ENCODE measurements around the gene ABHD8. TPM values are rescaled to one million over a fixed set of nuclear protein-coding genes. Genes with fewer than 3 reads are reported as not detected.

The ABHD8 gene
- total and polyA plus RNA-seq, 2 of the 4 experiments (the other 2 are of a cell fraction) = 3.9 to 10.2 TPM

GRCh38 chr19:17319473-17320238 lies 16.4 kb upstream of the ABHD8 start:
- H3K4me3 ChIP-seq (ENCODE audit: insufficient read depth, low read depth, low read length) = no peak overlapping the region
- no peak overlapping the region for H2BK15ac ChIP-seq (ENCODE audit: low read depth, low read length)
- H4K5ac ChIP-seq (ENCODE audit: low read depth, low read length) = no peak overlapping the region
- intact Hi-C loops (cut with micrococcal nuclease) (no loop called here), dilution Hi-C loops (cut with HindIII; ENCODE audit: low sequenced_read_pairs, unreplicated experiment) (no loop called here), in situ Hi-C loops (cut with MboI; ENCODE audit: low sequenced_read_pairs) (no loop called here)
- H3K4me2 ChIP-seq (ENCODE audit: low read depth, low read length) = no peak overlapping the region
- no peak overlapping the region for H2BK120ac ChIP-seq (ENCODE audit: low read depth, low read length)
- ChIA-PET CTCF (no interaction called here), POLR2A (ENCODE audit: unreplicated experiment) (no interaction called here)
- 89% methylated on average over 5 of the region's 40 CpGs; no CpG with 5 or more reads in 1 of the 2 experiments for WGBS, 2 experiments (ENCODE audit: extremely low coverage in 2 of 2, insufficient read length in 1 of 2)
- H3K23ac ChIP-seq (ENCODE audit: low read depth, low read length) = no peak overlapping the region
- no peak overlapping the region for H2BK20ac ChIP-seq (ENCODE audit: low read depth, low read length)
- no peaks in the 10 kb centered on the region for H3K9me3 ChIP-seq (ENCODE audit: control insufficient read depth, insufficient read depth, low read length)
- H2BK5ac ChIP-seq (ENCODE audit: low read depth, low read length, poor library complexity, severe bottlenecking) = no peak overlapping the region
- no peak overlapping the region for H4K91ac ChIP-seq (ENCODE audit: insufficient read depth, low read depth, low read length)
- no peaks in the 10 kb centered on the region for H3K9me1 ChIP-seq (ENCODE audit: insufficient read depth, low read length)
- H3K79me1 ChIP-seq (ENCODE audit: low read depth in 1 of 2, low read length in 2 of 2) = peaks cover 8 to 19% of the 10 kb centered on the region in 2 experiments
- TF ChIP-seq RCOR1 (IDR thresholded peaks at IDR 0.05; ENCODE audit: insufficient replicate concordance, low read length) = no peak
- no peak for TF ChIP-seq RFX5 (IDR thresholded peaks at IDR 0.05; ENCODE audit: low read depth, low read length)
- no peak for TF ChIP-seq POLR2A (IDR thresholded peaks at IDR 0.05; ENCODE audit: low read depth, low read length)
- H2AK5ac ChIP-seq (ENCODE audit: low read depth, low read length) = no peak overlapping the region
- no peak overlapping the region for H3K56ac ChIP-seq (ENCODE audit: extremely low read depth, insufficient read depth, low read length)
- H3K4ac ChIP-seq (ENCODE audit: low read depth, low read length) = no peak overlapping the region
- H2AK9ac ChIP-seq (replicated peaks; ENCODE audit: low read depth, low read length, poor library complexity) = no peak overlapping the region
- no peak for ATAC-seq (ENCODE audit: low read depth)
- peaks cover 8% of the 10 kb centered on the region; the same call in 1 of the 2 replicates for H4K20me1 ChIP-seq (ENCODE audit: insufficient read depth, low read length)
- H4K8ac ChIP-seq (ENCODE audit: low read depth in 2 of 2, low read length in 2 of 2) = no peak overlapping the region
- no peaks in the 10 kb centered on the region for H3K27me3 ChIP-seq (ENCODE audit: control insufficient read depth, insufficient read depth, low read length)
- BruUV-seq (replicated peaks) = TSS peak; percentile 73
- H3K36me3 ChIP-seq (ENCODE audit: control insufficient read depth, insufficient read depth, low read length) = peaks cover 49% of the 10 kb centered on the region
- no peaks in the 10 kb centered on the region for H3K4me1 ChIP-seq (ENCODE audit: control insufficient read depth, insufficient read depth, low read length)
- H3K9ac ChIP-seq (ENCODE audit: low read depth, low read length) = no peak overlapping the region
- no peak overlapping the region for H2AFZ ChIP-seq (replicated peaks; ENCODE audit: low read length, poor library complexity)
- H3K14ac ChIP-seq (replicated peaks; ENCODE audit: low read depth, low read length) = no peak overlapping the region
- no peak for DNase-seq
- no peak overlapping the region for H3K18ac ChIP-seq (ENCODE audit: low read depth, low read length)
- H3K27ac ChIP-seq (ENCODE audit: insufficient read depth, low read length) = no peak overlapping the region

Measured in IMR-90 (cell line).